ENCODE results near the gene MAD1L1.

DNA sequence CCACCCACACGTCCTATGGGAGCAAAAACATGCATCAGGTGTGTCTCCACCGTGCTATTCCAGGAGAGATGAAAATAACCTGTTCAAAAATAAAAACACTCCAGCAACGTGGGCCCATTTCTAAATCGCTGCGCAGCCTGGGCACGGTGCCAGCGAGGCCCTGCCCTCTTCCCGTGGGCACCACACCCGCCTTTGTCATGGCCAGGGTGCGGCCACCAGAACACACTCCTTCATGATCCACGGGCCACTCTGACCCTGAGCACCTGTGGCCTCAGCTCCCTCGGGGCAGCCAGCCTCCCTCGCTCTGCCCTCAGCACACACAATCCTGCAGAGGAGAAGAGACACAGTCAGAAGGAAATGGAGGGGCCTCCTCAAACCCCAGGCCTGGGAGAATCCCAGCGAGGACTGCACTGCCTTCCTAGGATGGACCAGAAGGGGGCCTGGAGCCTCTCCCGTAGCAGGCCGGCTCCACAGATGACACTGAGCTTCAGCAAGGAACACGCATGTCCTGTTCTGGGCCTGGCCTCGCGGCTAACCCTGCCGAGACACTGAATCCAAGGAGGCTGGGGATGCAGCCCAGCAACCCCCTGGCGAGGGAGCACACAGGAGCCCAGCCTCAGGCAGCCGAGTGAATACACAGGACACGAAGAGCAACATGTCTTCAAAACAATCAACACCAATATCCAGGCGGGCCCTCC, 169.0 kb downstream of the MAD1L1 start:
- TF ChIP-seq, protein P1, sequence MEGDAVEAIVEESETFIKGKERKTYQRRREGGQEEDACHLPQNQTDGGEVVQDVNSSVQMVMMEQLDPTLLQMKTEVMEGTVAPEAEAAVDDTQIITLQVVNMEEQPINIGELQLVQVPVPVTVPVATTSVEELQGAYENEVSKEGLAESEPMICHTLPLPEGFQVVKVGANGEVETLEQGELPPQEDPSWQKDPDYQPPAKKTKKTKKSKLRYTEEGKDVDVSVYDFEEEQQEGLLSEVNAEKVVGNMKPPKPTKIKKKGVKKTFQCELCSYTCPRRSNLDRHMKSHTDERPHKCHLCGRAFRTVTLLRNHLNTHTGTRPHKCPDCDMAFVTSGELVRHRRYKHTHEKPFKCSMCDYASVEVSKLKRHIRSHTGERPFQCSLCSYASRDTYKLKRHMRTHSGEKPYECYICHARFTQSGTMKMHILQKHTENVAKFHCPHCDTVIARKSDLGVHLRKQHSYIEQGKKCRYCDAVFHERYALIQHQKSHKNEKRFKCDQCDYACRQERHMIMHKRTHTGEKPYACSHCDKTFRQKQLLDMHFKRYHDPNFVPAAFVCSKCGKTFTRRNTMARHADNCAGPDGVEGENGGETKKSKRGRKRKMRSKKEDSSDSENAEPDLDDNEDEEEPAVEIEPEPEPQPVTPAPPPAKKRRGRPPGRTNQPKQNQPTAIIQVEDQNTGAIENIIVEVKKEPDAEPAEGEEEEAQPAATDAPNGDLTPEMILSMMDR (conservative IDR thresholded peaks at IDR 0.05): no peak
- no peak for TF ChIP-seq ZFX (IDR thresholded peaks at IDR 0.05)

Measured in C4-2B (cell line).